Upper lobe of left lung (tissue), 6 donors: Measurements from ENCODE around the gene FAM228B. TPM values are rescaled to one million over a fixed set of nuclear protein-coding genes. Genes with fewer than 3 reads are reported as not detected.
"Not testable (repeated sequence)": the region's sequence is repeated elsewhere in the genome, so short reads cannot be mapped to it uniquely, and the experiment has no call there.

Experiments
- ATAC-seq, 2 donors: fragments of 200-7000 bp; cut with Tn5 transposase; one replicate each; pipeline ENCODE4 v1.9.1; 2022; ENCODE audit warnings: mild to moderate bottlenecking in 2 of 2, moderate library complexity in 2 of 2; ENCODE audit not compliant: low FRiP score in 2 of 2
- DNase-seq, 2 donors: peaks; one replicate each; pipeline ENCODE4 v3.0.0-alpha.2; 2019 to 2020
- H3K27ac ChIP-seq, 4 donors: fragments of 200-600 bp; sonication (generic); one replicate each; pipeline ENCODE4 v1.5.1; 2016 to 2019
- H3K27me3 ChIP-seq, 4 donors: fragments of 200-600 bp; sonication (generic); one replicate each; pipeline ENCODE4 v1.5.1; 2017 to 2019
- H3K36me3 ChIP-seq, 4 donors: fragments of 200-600 bp; sonication (generic); one replicate each; pipeline ENCODE4 v1.5.1; 2016 to 2019
- H3K4me1 ChIP-seq, 4 donors: fragments of 200-600 bp; sonication (generic); one replicate each; pipeline ENCODE4 v1.5.1; 2018 to 2019
- H3K4me3 ChIP-seq, 4 donors: fragments of 200-600 bp; sonication (generic); one replicate each; pipeline ENCODE4 v1.5.1; 2017 to 2019; ENCODE audit warnings: mild to moderate bottlenecking in 2 of 4, moderate library complexity in 1 of 4
- H3K9me3 ChIP-seq, 4 donors: fragments of 200-600 bp; sonication (generic); one replicate each; pipeline ENCODE4 v1.5.1; 2018 to 2019
- CTCF ChIP-seq, 6 experiments: fragments of 450-650 bp in 4 of 6; fragments of 200-600 bp in 2 of 6; sonication (generic) in 2 of 6; IDR thresholded peaks; one replicate each; pipeline ENCODE4 v1.5.1; 2016 to 2019; ENCODE audit warnings: antibody characterized with exemption in 6 of 6
- EP300 ChIP-seq, 4 donors: sonication (generic); formaldehyde crosslinking; IDR thresholded peaks; one replicate each; pipeline ENCODE4 v1.5.1; 2017; ENCODE audit warnings: antibody characterized with exemption in 4 of 4, control low read depth in 2 of 4
- POLR2A ChIP-seq, 4 donors: fragments of 450-650 bp; IDR thresholded peaks; one replicate each; pipeline ENCODE4 v1.5.1; 2016 to 2017; ENCODE audit warnings: antibody characterized with exemption in 4 of 4, mild to moderate bottlenecking in 2 of 4
- POLR2AphosphoS5 ChIP-seq, 2 donors: sonication (generic); formaldehyde crosslinking; IDR thresholded peaks; one replicate each; pipeline ENCODE4 v1.5.1; 2017; ENCODE audit warnings: antibody characterized with exemption in 2 of 2
- WGBS, 2 donors: methylation state at CpG; one replicate each; pipeline ENCODE4 v1.1.5; 2017 to 2018; 5-methylcytosine and 5-hydroxymethylcytosine counted together
- total RNA-seq, 6 donors: library from RNA; depleted of rRNA in 4 of 6; stranded (reverse); fragments of >200 nt in 4 of 6; gene quantifications; one replicate each; pipeline versions ENCODE4 v1.1.0 to v1.2.1, GENCODE V29; 2016 to 2021
- donor health status: DM: no; HTN: no; CAD: no; lungs with moderate emphysema.
- donor health status: DM: no; HTN: yes; CAD: no; lungs with severe emphysema.

The FAM228B gene
- total RNA-seq, 6 donors from 2014 or later = 15.5 to 28.3 (median 22.8) TPM

- Histone ChIP-seq H3K27ac (no peak overlapping the region), H3K36me3 (peaks cover 0 to 10% (median 3%) of the 10 kb centered on the region in 4 donors), H3K4me3 (no peak overlapping the region), H3K27me3 (no peaks in the 10 kb centered on the region), H3K9me3 (no peaks in the 10 kb centered on the region), H3K4me1 (peaks cover 0 to 3% (median 0%) of the 10 kb centered on the region in 4 donors)
- TF ChIP-seq POLR2AphosphoS5 (IDR thresholded peaks at IDR 0.05) (no peak), EP300 (IDR thresholded peaks at IDR 0.05) (no peak), CTCF (IDR thresholded peaks at IDR 0.05) (no peak), POLR2A (IDR thresholded peaks at IDR 0.05) (no peak)
- DNase-seq (no peak), ATAC-seq (no peak)
- 58 to 96% methylated on average over 1 of the region's 1 CpG for WGBS, 2 donors
Measured at GRCh38 chr2:24107336-24107735, 15.9 kb upstream of the FAM228B start.

GRCh38 chr2:24109431-24109830 is 13.8 kb upstream of the FAM228B start:
- H3K4me3 ChIP-seq, H3K4me1 ChIP-seq, H3K9me3 ChIP-seq, DNase-seq, H3K36me3 ChIP-seq, ATAC-seq, H3K27ac ChIP-seq, H3K27me3 ChIP-seq: not testable (repeated sequence)
- 97 to 100% methylated on average over 1 of the region's 1 CpG for WGBS, 2 donors

- WGBS, 2 donors = 64 to 86% methylated on average over 6 to 7 of the region's 7 CpGs
Measured at GRCh38 chr2:24110660-24111303, 12.5 kb upstream of the FAM228B start.

GRCh38 chr2:24111407-24111901 is 11.8 kb upstream of the FAM228B start:
- peaks cover 0 to 5% (median 0%) of the 10 kb centered on the region in 4 donors for H3K9me3 ChIP-seq
- 36 to 50% methylated on average over 2 of the region's 2 CpGs for WGBS, 2 donors
- TF ChIP-seq EP300 (IDR thresholded peaks at IDR 0.05) (no peak), POLR2AphosphoS5 (IDR thresholded peaks at IDR 0.05) (no peak), POLR2A (IDR thresholded peaks at IDR 0.05) (no peak), CTCF (IDR thresholded peaks at IDR 0.05) (no peak)
- no peaks in the 10 kb centered on the region for H3K36me3 ChIP-seq
- ATAC-seq = no peak
- no peak overlapping the region for H3K27ac ChIP-seq
- peaks cover 0 to 3% (median 0%) of the 10 kb centered on the region in 4 donors for H3K4me1 ChIP-seq
- DNase-seq = no peak
- no peak overlapping the region for H3K4me3 ChIP-seq
- H3K27me3 ChIP-seq = no peaks in the 10 kb centered on the region

More at GRCh38 chr2:24110660-24111303, 12.5 kb upstream of the FAM228B start:
- Histone ChIP-seq H3K27me3 (no peaks in the 10 kb centered on the region), H3K36me3 (no peaks in the 10 kb centered on the region), H3K9me3 (peaks cover 0 to 5% (median 0%) of the 10 kb centered on the region in 4 donors), H3K27ac (no peak overlapping the region), H3K4me1 (peaks cover 0 to 3% (median 0%) of the 10 kb centered on the region in 4 donors), H3K4me3 (no peak overlapping the region)
- TF ChIP-seq POLR2AphosphoS5 (IDR thresholded peaks at IDR 0.05) (no peak), EP300 (IDR thresholded peaks at IDR 0.05) (no peak), CTCF (IDR thresholded peaks at IDR 0.05) (no peak), POLR2A (IDR thresholded peaks at IDR 0.05) (no peak)
- DNase-seq (no peak), ATAC-seq (peak in 1 of 2 donors; percentile 65)

- peaks cover 0 to 3% (median 0%) of the 10 kb centered on the region in 4 donors for H3K4me1 ChIP-seq
Measured at GRCh38 chr2:24115057-24115456, 8.2 kb upstream of the FAM228B start.

More at GRCh38 chr2:24115057-24115456, 8.2 kb upstream of the FAM228B start:
- H3K27ac ChIP-seq = no peak overlapping the region
- no peaks in the 10 kb centered on the region for H3K27me3 ChIP-seq
- ATAC-seq (no peak), DNase-seq (no peak)
- no peaks in the 10 kb centered on the region for H3K36me3 ChIP-seq
- peaks cover 0 to 5% (median 0%) of the 10 kb centered on the region in 4 donors for H3K9me3 ChIP-seq
- TF ChIP-seq CTCF (IDR thresholded peaks at IDR 0.05) (no peak), EP300 (IDR thresholded peaks at IDR 0.05) (no peak), POLR2AphosphoS5 (IDR thresholded peaks at IDR 0.05) (no peak), POLR2A (IDR thresholded peaks at IDR 0.05) (no peak)
- no peak overlapping the region for H3K4me3 ChIP-seq
- WGBS, 2 donors = 36 to 41% methylated on average over 2 of the region's 2 CpGs
